ENCODE measurements around the gene LILRB2. TPM values are rescaled to one million over a fixed set of nuclear protein-coding genes. Genes with fewer than 3 reads are reported as not detected.

LILRB2 gene
- total and polyA plus RNA-seq, 2 experiments from 2014 or later: not detected

GRCh38 chr19:54299126-54299498 is 18.2 kb upstream of the LILRB2 start:
- no peak overlapping the region for H3K27ac ChIP-seq (ENCODE audit: low read depth)
- Mint-ChIP-seq H3K36me3 (ENCODE audit: low read depth) (no peaks in the 10 kb centered on the region), H3K27me3 (ENCODE audit: insufficient read depth, low read depth, poor library complexity) (no peaks in the 10 kb centered on the region), H3K4me3 (no peak overlapping the region), H3K4me1 (no peaks in the 10 kb centered on the region), H3K27ac (no peak overlapping the region), H3K9me3 (no peaks in the 10 kb centered on the region)
- H4K20me1 ChIP-seq (replicated peaks; ENCODE audit: insufficient read depth): no peaks in the 10 kb centered on the region
- no peaks in the 10 kb centered on the region for H3F3A ChIP-seq (replicated peaks; ENCODE audit: low read depth)
- no peak for ATAC-seq
- no peak overlapping the region for H2AFZ ChIP-seq
- H3K4me2 ChIP-seq: no peak overlapping the region
- no peaks in the 10 kb centered on the region for H3K27me3 ChIP-seq (ENCODE audit: insufficient read depth)
- DNase-seq (ENCODE audit: low spot score): no peak
- no peaks in the 10 kb centered on the region for H3K9me2 ChIP-seq (ENCODE audit: insufficient read depth)
- H3K79me2 ChIP-seq (replicated peaks; ENCODE audit: insufficient read depth): no peaks in the 10 kb centered on the region
- no peaks in the 10 kb centered on the region for H3K4me1 ChIP-seq (ENCODE audit: insufficient read depth)
- H3K4me3 ChIP-seq: no peak overlapping the region
- H3K36me3 ChIP-seq (ENCODE audit: insufficient read depth): no peaks in the 10 kb centered on the region
- TF ChIP-seq STAT1 (IDR thresholded peaks at IDR 0.05; ENCODE audit: unreplicated experiment) (no peak), REST (IDR thresholded peaks at IDR 0.05; ENCODE audit: unreplicated experiment) (no peak), EZH2 (IDR thresholded peaks at IDR 0.05; ENCODE audit: low read depth, unreplicated experiment) (no peak), NANOG (IDR thresholded peaks at IDR 0.05; ENCODE audit: borderline replicate concordance) (no peak), CTCF (conservative IDR thresholded peaks at IDR 0.05; ENCODE audit: low read depth in 2 of 2) (no peak), ZNF462 (CRISPR knock-in tag; IDR thresholded peaks at IDR 0.05) (no peak), CREB1 (CRISPR knock-in tag; IDR thresholded peaks at IDR 0.05; ENCODE audit: low read depth) (no peak), ZNF114 (CRISPR knock-in tag; IDR thresholded peaks at IDR 0.05) (no peak), EZH2phosphoT487 (IDR thresholded peaks at IDR 0.05; ENCODE audit: unreplicated experiment) (no peak), JUNB (IDR thresholded peaks at IDR 0.05; ENCODE audit: unreplicated experiment) (no peak), POLR2AphosphoS5 (IDR thresholded peaks at IDR 0.05; ENCODE audit: low read depth) (no peak), ZNF331 (CRISPR knock-in tag; IDR thresholded peaks at IDR 0.05; ENCODE audit: low read depth) (no peak), ETS1 (IDR thresholded peaks at IDR 0.05) (no peak)

Data from GM23338 (cell line).